ENCODE data around the gene ETNPPL. TPM values are rescaled to one million over a fixed set of nuclear protein-coding genes. Genes with fewer than 3 reads are reported as not detected.
A peak's percentile ranks its signal among the peaks of the same experiment; 100 is the strongest.

ETNPPL gene
- total and polyA plus RNA-seq, 5 donors: 2.9 to 9.7 (median 7.0) TPM

- H3K4me1 ChIP-seq (ENCODE audit: control insufficient read depth, insufficient read depth, low read length): no peaks in the 10 kb centered on the region
- WGBS: 90% methylated on average over 14 of the region's 14 CpGs
- DNase-seq (no peak), ATAC-seq (no peak)
- H3K27ac ChIP-seq (ENCODE audit: low read length): no peak overlapping the region
- no peaks in the 10 kb centered on the region for H3K9me3 ChIP-seq (ENCODE audit: control insufficient read depth, low read length)
- no peak overlapping the region for H3K4me3 ChIP-seq (ENCODE audit: low read length)
- intact Hi-C loops (cut with DNase I): no loop called here
- no peaks in the 10 kb centered on the region for H3K27me3 ChIP-seq (ENCODE audit: control insufficient read depth, insufficient read depth)
Observed at GRCh38 chr4:108787106-108787505, 24.3 kb upstream of the ETNPPL start.

- ATAC-seq (no peak), DNase-seq (no peak)
- Histone ChIP-seq H3K4me3 (ENCODE audit: low read length) (no peak overlapping the region), H3K4me1 (ENCODE audit: control insufficient read depth, insufficient read depth, low read length) (no peaks in the 10 kb centered on the region), H3K27me3 (ENCODE audit: control insufficient read depth, insufficient read depth) (no peaks in the 10 kb centered on the region), H3K9me3 (ENCODE audit: control insufficient read depth, low read length) (no peaks in the 10 kb centered on the region), H3K27ac (ENCODE audit: low read length) (no peak overlapping the region)
- WGBS: 86% methylated on average over 8 of the region's 8 CpGs
- intact Hi-C loops (cut with DNase I): no loop called here
Observed at GRCh38 chr4:108786351-108786750, 23.5 kb upstream of the ETNPPL start.

DNA sequence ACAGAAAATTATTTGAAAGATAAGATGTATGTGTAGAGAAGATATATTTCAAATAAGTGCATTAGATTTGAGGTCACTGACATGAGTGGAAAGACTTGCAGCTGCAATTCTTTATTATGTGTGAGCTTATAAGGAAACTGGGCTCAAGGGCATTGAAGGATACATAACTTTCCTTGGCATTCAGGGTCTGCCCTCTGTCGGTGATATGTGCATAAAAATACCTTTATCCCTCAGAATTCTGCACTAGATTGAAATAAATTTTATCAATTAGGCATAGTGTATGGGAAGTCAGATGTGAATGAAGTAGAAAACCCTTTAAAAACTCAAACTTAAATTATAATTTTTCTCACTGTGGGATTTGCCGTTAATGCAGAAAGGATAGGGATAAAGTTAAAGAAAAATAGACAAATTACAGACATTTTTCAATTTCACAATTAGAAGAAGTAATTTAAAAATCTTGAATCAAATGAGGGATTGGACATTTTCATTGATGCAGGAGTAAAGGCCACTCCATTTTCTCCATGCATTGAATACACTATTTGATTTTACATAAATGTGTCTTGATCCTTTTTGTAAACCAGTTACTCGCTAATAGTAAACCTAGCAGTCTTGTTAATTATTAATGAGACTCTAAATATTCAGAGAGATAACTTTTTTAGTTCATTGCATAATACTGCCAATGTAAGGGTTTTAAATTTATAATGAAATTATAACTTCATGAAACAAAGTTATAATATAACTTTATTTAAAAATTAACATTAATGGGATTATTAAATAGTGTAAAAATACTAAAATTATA, 21.0 kb upstream of the ETNPPL start:
- Histone ChIP-seq H3K27ac (ENCODE audit: low read length) (no peak overlapping the region), H3K4me3 (ENCODE audit: low read length) (no peak overlapping the region), H3K4me1 (ENCODE audit: control insufficient read depth, insufficient read depth, low read length) (peaks cover 1% of the 10 kb centered on the region), H3K27me3 (ENCODE audit: control insufficient read depth, insufficient read depth) (no peaks in the 10 kb centered on the region), H3K9me3 (ENCODE audit: control insufficient read depth, low read length) (no peaks in the 10 kb centered on the region)
- ATAC-seq (no peak), DNase-seq (no peak)
- WGBS: 70% methylated on average over 3 of the region's 3 CpGs
- intact Hi-C loops (cut with DNase I): no loop called here

DNA sequence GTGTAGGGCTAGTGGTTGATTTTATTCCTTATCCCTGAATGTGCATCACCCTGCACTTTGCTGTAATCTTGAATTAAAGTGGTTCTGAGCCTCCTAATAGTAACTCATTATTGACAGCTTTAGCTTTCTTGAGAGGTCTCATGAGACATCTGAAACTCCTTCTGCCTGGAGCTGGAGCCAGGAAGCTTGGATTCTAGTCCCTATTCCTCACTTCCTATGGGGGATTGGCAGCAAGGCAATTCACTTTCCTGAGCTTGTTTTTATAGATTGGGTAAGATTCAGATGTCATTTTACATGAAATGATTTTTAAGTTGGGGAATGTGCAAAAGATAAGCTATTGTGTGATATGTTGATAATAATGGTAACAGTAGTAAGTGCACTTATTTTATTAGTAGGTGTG, 17.1 kb upstream of the ETNPPL start:
- no peak overlapping the region for H3K27ac ChIP-seq (ENCODE audit: low read length)
- intact Hi-C loops (cut with DNase I): no loop called here
- no peaks in the 10 kb centered on the region for H3K27me3 ChIP-seq (ENCODE audit: control insufficient read depth, insufficient read depth)
- peaks cover 1% of the 10 kb centered on the region for H3K4me1 ChIP-seq (ENCODE audit: control insufficient read depth, insufficient read depth, low read length)
- DNase-seq: no peak
- ATAC-seq: no peak
- no peak overlapping the region for H3K4me3 ChIP-seq (ENCODE audit: low read length)
- H3K9me3 ChIP-seq (ENCODE audit: control insufficient read depth, low read length): no peaks in the 10 kb centered on the region

DNA sequence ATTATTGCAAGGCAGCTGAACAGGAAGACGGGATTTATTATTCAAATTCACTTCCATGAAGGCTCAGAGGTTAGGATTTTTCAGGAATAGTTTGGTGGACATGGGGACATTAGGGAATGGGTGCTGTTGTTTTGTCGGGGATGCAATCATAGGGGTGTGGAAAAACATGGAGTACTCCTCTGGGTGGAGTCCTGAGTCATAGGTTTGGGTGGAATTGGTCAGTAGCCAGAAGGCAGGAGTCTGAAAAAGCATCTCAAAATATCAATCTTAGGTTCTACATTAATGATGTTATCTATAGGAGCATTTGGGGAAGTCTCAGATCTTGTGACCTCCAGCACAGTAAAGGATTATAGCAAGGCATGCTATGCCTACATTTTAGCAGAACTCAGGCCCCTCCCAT, 14.5 kb upstream of the ETNPPL start:
- H3K27ac ChIP-seq (ENCODE audit: low read length): no peak overlapping the region
- no peaks in the 10 kb centered on the region for H3K9me3 ChIP-seq (ENCODE audit: control insufficient read depth, low read length)
- 82% methylated on average over 2 of the region's 2 CpGs for WGBS
- peaks cover 1% of the 10 kb centered on the region for H3K4me1 ChIP-seq (ENCODE audit: control insufficient read depth, insufficient read depth, low read length)
- H3K27me3 ChIP-seq (ENCODE audit: control insufficient read depth, insufficient read depth): no peaks in the 10 kb centered on the region
- no peak for DNase-seq
- intact Hi-C loops (cut with DNase I): no loop called here
- ATAC-seq: no peak
- no peak overlapping the region for H3K4me3 ChIP-seq (ENCODE audit: low read length)

GRCh38 chr4:108775921-108776320, 13.1 kb upstream of the ETNPPL start:
- intact Hi-C loops (cut with DNase I): no loop called here
- Histone ChIP-seq H3K27ac (ENCODE audit: low read length) (no peak overlapping the region), H3K9me3 (ENCODE audit: control insufficient read depth, low read length) (no peaks in the 10 kb centered on the region), H3K4me1 (ENCODE audit: control insufficient read depth, insufficient read depth, low read length) (peaks cover 1% of the 10 kb centered on the region), H3K27me3 (ENCODE audit: control insufficient read depth, insufficient read depth) (no peaks in the 10 kb centered on the region), H3K4me3 (ENCODE audit: low read length) (no peak overlapping the region)
- ATAC-seq: no peak
- no peak for DNase-seq
- WGBS: 86% methylated on average over 5 of the region's 5 CpGs

GRCh38 chr4:108774809-108775530, 12.1 kb upstream of the ETNPPL start:
- ATAC-seq (peak; percentile 93), DNase-seq (peak; percentile 64 to 82 (median 80))
- intact Hi-C loops (cut with DNase I): no loop called here
- Histone ChIP-seq H3K9me3 (ENCODE audit: control insufficient read depth, low read length) (no peaks in the 10 kb centered on the region), H3K4me1 (ENCODE audit: control insufficient read depth, insufficient read depth, low read length) (peaks cover 1% of the 10 kb centered on the region), H3K4me3 (ENCODE audit: low read length) (no peak overlapping the region), H3K27ac (ENCODE audit: low read length) (peak overlapping the region; percentile 12), H3K27me3 (ENCODE audit: control insufficient read depth, insufficient read depth) (no peaks in the 10 kb centered on the region)
- 59% methylated on average over 5 of the region's 5 CpGs for WGBS

- Histone ChIP-seq H3K9me3 (ENCODE audit: control insufficient read depth, low read length) (no peaks in the 10 kb centered on the region), H3K4me1 (ENCODE audit: control insufficient read depth, insufficient read depth, low read length) (no peaks in the 10 kb centered on the region), H3K27me3 (ENCODE audit: control insufficient read depth, insufficient read depth) (no peaks in the 10 kb centered on the region), H3K27ac (ENCODE audit: low read length) (no peak overlapping the region), H3K4me3 (ENCODE audit: low read length) (no peak overlapping the region)
- 72% methylated on average over 7 of the region's 7 CpGs for WGBS
- peak in 1 of 2 donors; percentile 50 for ATAC-seq
- intact Hi-C loops (cut with DNase I): no loop called here
- DNase-seq: peak in 2 of 3 donors; percentile 50 to 57
Observed at GRCh38 chr4:108772402-108772801, 9.5 kb upstream of the ETNPPL start.

- Histone ChIP-seq H3K9me3 (ENCODE audit: control insufficient read depth, low read length) (no peaks in the 10 kb centered on the region), H3K27me3 (ENCODE audit: control insufficient read depth, insufficient read depth) (no peaks in the 10 kb centered on the region), H3K4me1 (ENCODE audit: control insufficient read depth, insufficient read depth, low read length) (no peaks in the 10 kb centered on the region), H3K4me3 (ENCODE audit: low read length) (no peak overlapping the region), H3K27ac (ENCODE audit: low read length) (no peak overlapping the region)
- intact Hi-C loops (cut with DNase I): no loop called here
- WGBS: 94% methylated on average over 3 of the region's 3 CpGs
- no peak for DNase-seq
- no peak for ATAC-seq
Observed at GRCh38 chr4:108766058-108766457, 3.2 kb upstream of the ETNPPL start.

DNA sequence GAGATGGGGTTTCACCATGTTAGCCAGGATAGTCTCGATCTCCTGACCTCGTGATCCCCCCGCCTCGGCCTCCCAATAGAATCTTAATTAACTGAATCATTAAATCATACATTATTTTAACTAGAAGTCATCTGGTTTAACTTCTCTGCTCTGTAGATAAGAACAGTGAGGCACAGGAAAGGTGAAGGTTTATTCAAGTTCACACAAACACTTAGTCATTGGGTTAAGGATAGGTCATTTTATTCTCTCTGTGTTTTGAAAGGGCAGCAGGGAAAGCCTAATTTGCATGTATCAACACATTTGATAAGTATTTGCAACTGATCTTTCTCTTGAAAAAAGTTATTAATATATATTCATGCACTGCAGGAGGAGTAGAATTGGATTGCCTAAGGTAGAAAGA, 1.1 kb upstream of the ETNPPL start:
- intact Hi-C loops (cut with DNase I): no loop called here
- DNase-seq (no peak), ATAC-seq (peak in 1 of 2 donors; percentile 67)
- 90% methylated on average over 4 of the region's 4 CpGs for WGBS
- H3K27me3 ChIP-seq (ENCODE audit: control insufficient read depth, insufficient read depth): no peaks in the 10 kb centered on the region
- no peak overlapping the region for H3K27ac ChIP-seq (ENCODE audit: low read length)
- H3K4me1 ChIP-seq (ENCODE audit: control insufficient read depth, insufficient read depth, low read length): no peaks in the 10 kb centered on the region
- H3K9me3 ChIP-seq (ENCODE audit: control insufficient read depth, low read length): no peaks in the 10 kb centered on the region
- no peak overlapping the region for H3K4me3 ChIP-seq (ENCODE audit: low read length)

DNA sequence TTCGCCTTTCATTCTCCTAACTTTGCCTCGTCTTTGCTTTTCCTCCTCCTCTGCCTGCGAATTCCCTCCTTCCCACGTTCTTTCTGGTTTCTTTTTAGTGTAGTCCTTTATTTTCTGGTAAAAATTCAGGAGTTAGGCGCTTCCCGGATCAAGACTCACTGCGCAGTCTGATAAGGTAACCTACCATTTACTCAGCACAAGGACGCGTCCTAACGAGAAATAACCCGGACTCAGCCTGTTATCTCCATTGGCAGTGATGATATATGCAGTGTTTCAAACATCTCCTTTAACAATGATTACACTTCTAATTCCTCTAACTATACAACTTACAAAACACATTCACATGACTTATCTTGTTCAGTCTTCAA, 357 bp upstream of the ETNPPL start:
- DNase-seq (no peak), ATAC-seq (peak; percentile 19 to 57)
- Histone ChIP-seq H3K27me3 (ENCODE audit: control insufficient read depth, insufficient read depth) (no peaks in the 10 kb centered on the region), H3K4me3 (ENCODE audit: low read length) (peak overlapping the region; percentile 61), H3K27ac (ENCODE audit: low read length) (no peak overlapping the region), H3K9me3 (ENCODE audit: control insufficient read depth, low read length) (no peaks in the 10 kb centered on the region), H3K4me1 (ENCODE audit: control insufficient read depth, insufficient read depth, low read length) (no peaks in the 10 kb centered on the region)
- intact Hi-C loops (cut with DNase I): no loop called here
- 15% methylated on average over 11 of the region's 11 CpGs for WGBS

All from right cardiac atrium (tissue), 5 donors.